Neural cell (in vitro differentiated cells): Measurements from ENCODE around the gene BABAM1. TPM values are rescaled to one million over a fixed set of nuclear protein-coding genes. Genes with fewer than 3 reads are reported as not detected.
A peak's percentile ranks its signal among the peaks of the same experiment; 100 is the strongest.

Source experiments
- H2AFZ ChIP-seq: fragments of 200-600, 300-800 bp; sonication (generic), shearing (Covaris generic); 2 replicates; pipeline ENCODE4 v1.6.0; 2014; ENCODE audit warnings: low read depth, mild to moderate bottlenecking, antibody characterized with exemption, low read length, moderate library complexity
- H3F3A ChIP-seq: fragments of 200-600 bp; shearing (Covaris generic); 2 replicates; pipeline ENCODE4 v1.6.1; 2016; ENCODE audit warnings: mild to moderate bottlenecking, moderate library complexity, mixed read lengths, antibody characterized with exemption, low read length; ENCODE audit not compliant: insufficient read depth, poor library complexity, severe bottlenecking
- H3K27ac ChIP-seq: fragments of 200-600, 300-800 bp; sonication (generic), shearing (Covaris generic); 2 replicates; pipeline ENCODE4 v1.5.1; 2014; ENCODE audit warnings: mild to moderate bottlenecking, low read length, moderate library complexity
- H3K27me3 ChIP-seq: fragments of 300-800, 200-600 bp; sonication (generic), shearing (Covaris generic); 2 replicates; pipeline ENCODE4 v1.6.0; 2014; ENCODE audit warnings: mild to moderate bottlenecking, low read depth, low read length, moderate library complexity; ENCODE audit not compliant: insufficient read depth
- H3K36me3 ChIP-seq: fragments of 300-800, 200-600 bp; sonication (generic), shearing (Covaris generic); 2 replicates; pipeline ENCODE4 v1.5.1; 2014; ENCODE audit warnings: mild to moderate bottlenecking, antibody characterized with exemption, low read length, moderate library complexity; ENCODE audit not compliant: insufficient read depth
- H3K4me2 ChIP-seq: fragments of 300-800, 200-600 bp; sonication (generic), shearing (Covaris generic); 2 replicates; pipeline ENCODE4 v1.6.0; 2014; ENCODE audit warnings: mild to moderate bottlenecking, low read length
- H3K4me3 ChIP-seq: fragments of 300-800, 200-600 bp; sonication (generic), shearing (Covaris generic); 2 replicates; pipeline ENCODE4 v1.5.1; 2014; ENCODE audit warnings: mild to moderate bottlenecking, low read length, moderate library complexity
- H3K79me2 ChIP-seq: fragments of 200-600 bp; shearing (Covaris generic); replicated peaks from 2 replicates; pipeline ENCODE4 v1.6.0; 2014; ENCODE audit warnings: mild to moderate bottlenecking, low read length, moderate library complexity; ENCODE audit not compliant: insufficient read depth
- H3K9ac ChIP-seq: fragments of 300-800, 200-600 bp; sonication (generic), shearing (Covaris generic); 2 replicates; pipeline ENCODE4 v1.6.1; 2016; ENCODE audit warnings: mild to moderate bottlenecking, low read length, mixed read lengths
- H3K9me2 ChIP-seq: fragments of 200-600 bp; shearing (Covaris generic); 2 replicates; pipeline ENCODE4 v1.6.1; 2016; ENCODE audit warnings: mild to moderate bottlenecking, low read length, mixed read lengths; ENCODE audit not compliant: insufficient read depth
- H3K9me3 ChIP-seq: fragments of 200-600, 300-800 bp; sonication (generic), shearing (Covaris generic); 2 replicates; pipeline ENCODE4 v1.6.1; 2016; ENCODE audit warnings: mild to moderate bottlenecking, mixed run types, low read length, moderate library complexity, mixed read lengths
- H4K20me1 ChIP-seq: fragments of 200-600 bp; shearing (Covaris generic); 2 replicates; pipeline ENCODE4 v1.6.1; 2016; ENCODE audit warnings: mild to moderate bottlenecking, mixed run types; ENCODE audit not compliant: insufficient read depth
- CTCF ChIP-seq: fragments of 450-650 bp; IDR thresholded peaks from 2 replicates; pipeline ENCODE4 v1.5.1; 2014; ENCODE audit warnings: antibody characterized with exemption, mild to moderate bottlenecking, moderate library complexity; ENCODE audit not compliant: poor library complexity, severe bottlenecking
- EP300 ChIP-seq: fragments of 450-650 bp; conservative IDR thresholded peaks from 2 replicates; pipeline ENCODE4 v1.6.1; 2014; ENCODE audit warnings: antibody characterized with exemption, mild to moderate bottlenecking, moderate library complexity; ENCODE audit not compliant: poor library complexity, severe bottlenecking
- EZH2 ChIP-seq: fragments of 200-600, 300-800 bp; shearing (Covaris generic), sonication (generic); IDR thresholded peaks from 2 replicates; pipeline ENCODE4 v1.6.1; 2014; ENCODE audit warnings: antibody characterized with exemption, low read length, borderline replicate concordance, mild to moderate bottlenecking; ENCODE audit not compliant: insufficient read depth, poor library complexity, severe bottlenecking
- MXI1 ChIP-seq: fragments of 450-650 bp; conservative IDR thresholded peaks from 2 replicates; pipeline ENCODE4 v1.6.1; 2014; ENCODE audit warnings: antibody characterized with exemption, mild to moderate bottlenecking; ENCODE audit not compliant: poor library complexity, severe bottlenecking
- POLR2AphosphoS5 ChIP-seq: IDR thresholded peaks from 2 replicates; pipeline ENCODE4 v1.6.1; 2012
- RAD21 ChIP-seq: fragments of 450-650 bp; conservative IDR thresholded peaks from 2 replicates; pipeline ENCODE4 v1.6.1; 2014; ENCODE audit warnings: antibody characterized with exemption, mild to moderate bottlenecking, moderate library complexity
- REST ChIP-seq: IDR thresholded peaks from 2 replicates; pipeline ENCODE4 v1.6.1; 2012; ENCODE audit warnings: borderline replicate concordance
- SMC3 ChIP-seq: fragments of 450-650 bp; conservative IDR thresholded peaks from 2 replicates; pipeline ENCODE4 v1.6.1; 2014; ENCODE audit warnings: antibody characterized with exemption, mild to moderate bottlenecking, moderate library complexity; ENCODE audit not compliant: poor library complexity
- TAF1 ChIP-seq: IDR thresholded peaks from 2 replicates; pipeline ENCODE4 v1.6.1; 2012; ENCODE audit warnings: low read depth
- polyA plus RNA-seq: library from polyadenylated mRNA; depleted of rRNA; stranded (reverse); fragments of >200 nt; gene quantifications from 2 replicates; pipeline ENCODE4 v1.2.3, GENCODE V29; 2014

BABAM1 gene
- polyA plus RNA-seq, 1 donor from 2014 or later = 123 TPM

GRCh38 chr19:17303167-17303939 is 36.1 kb downstream of the BABAM1 start, which contains the start of gene ABHD8:
Gene ABHD8, minus strand, starts transcription at chr19:17303425. Its CDS starts 1,809 bp downstream, at chr19:17301616.
- Histone ChIP-seq H3K79me2 (no peaks in the 10 kb centered on the region), H3K4me3 (peak within 1 kb of the TSS; percentile 84), H3K4me2 (peak within 1 kb of the TSS; percentile 80), H3K9me2 (no peaks in the 10 kb centered on the region), H4K20me1 (no peaks in the 10 kb centered on the region), H3F3A (no peaks in the 10 kb centered on the region), H3K9me3 (peaks cover 2% of the 10 kb centered on the region), H3K27ac (no peak within 1 kb of the TSS), H2AFZ (peak within 1 kb of the TSS; percentile 77), H3K9ac (peak within 1 kb of the TSS; percentile 79), H3K36me3 (no peaks in the 10 kb centered on the region), H3K27me3 (no peaks in the 10 kb centered on the region)
- TF ChIP-seq EP300 = no peak
- peak; percentile 31 for TF ChIP-seq MXI1
- no peak for TF ChIP-seq EZH2
- no peak for TF ChIP-seq TAF1
- peak; percentile 20 for TF ChIP-seq SMC3
- peak; percentile 70 for TF ChIP-seq CTCF
- peak; percentile 32 for TF ChIP-seq RAD21
- peak; percentile 67 for TF ChIP-seq POLR2AphosphoS5
- TF ChIP-seq REST = peak; percentile 26

DNA sequence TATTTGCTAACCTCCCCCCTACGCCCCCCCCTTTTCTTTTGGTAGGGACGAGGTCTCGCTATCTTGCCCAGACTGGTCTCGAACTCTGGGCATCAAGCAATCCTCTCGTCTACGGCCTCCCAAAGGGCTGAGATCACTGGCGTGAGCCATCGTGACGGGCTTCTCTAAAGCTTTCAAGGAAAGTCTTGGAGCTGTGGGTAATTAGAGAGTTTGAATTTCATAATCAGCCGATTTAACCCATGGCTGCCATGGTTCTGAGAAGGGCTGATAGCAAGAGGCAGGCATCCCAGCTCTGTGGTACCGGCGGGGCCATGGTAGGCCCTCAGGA is 36.7 kb downstream of the BABAM1 start:
- Histone ChIP-seq H3K27ac (no peak overlapping the region), H3K4me2 (no peak overlapping the region), H3K9me2 (no peaks in the 10 kb centered on the region), H2AFZ (peak overlapping the region; percentile 43), H3K79me2 (no peaks in the 10 kb centered on the region), H3K36me3 (no peaks in the 10 kb centered on the region), H3K27me3 (no peaks in the 10 kb centered on the region), H3K4me3 (no peak overlapping the region), H3F3A (no peaks in the 10 kb centered on the region), H3K9ac (no peak overlapping the region), H3K9me3 (no peaks in the 10 kb centered on the region), H4K20me1 (no peaks in the 10 kb centered on the region)
- TF ChIP-seq TAF1 (no peak), SMC3 (no peak)
